ENCODE results near the gene ZC3H12C.
A peak's percentile ranks its signal among the peaks of the same experiment; 100 is the strongest.

Gene ZC3H12C

DNA sequence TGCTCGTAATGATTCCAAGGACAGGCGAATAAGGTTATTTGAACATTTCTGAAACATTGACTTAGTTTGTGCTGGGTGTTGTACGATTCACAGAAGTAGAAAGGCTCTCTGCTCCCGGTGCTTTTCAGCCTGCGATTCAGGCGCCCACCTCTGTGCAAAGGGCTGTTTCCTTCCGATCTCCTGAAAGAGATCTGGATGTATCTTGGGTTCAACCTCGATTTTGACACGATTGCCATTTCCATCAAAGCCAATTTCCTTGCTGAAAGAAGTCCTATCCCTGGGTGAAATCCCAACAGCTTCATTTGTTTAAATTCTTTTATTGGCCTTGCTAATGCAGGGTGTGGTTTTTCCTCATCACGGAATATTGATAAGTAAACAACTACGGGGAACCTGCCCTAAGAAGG lies 1.1 kb upstream of the ZC3H12C start:
- peak overlapping the region; percentile 94 for H3K4me3 ChIP-seq
- DNase-seq (ENCODE audit: low spot score): no peak
- peak overlapping the region; percentile 96 to 98 for H3K27ac ChIP-seq
- TF ChIP-seq, protein P1, sequence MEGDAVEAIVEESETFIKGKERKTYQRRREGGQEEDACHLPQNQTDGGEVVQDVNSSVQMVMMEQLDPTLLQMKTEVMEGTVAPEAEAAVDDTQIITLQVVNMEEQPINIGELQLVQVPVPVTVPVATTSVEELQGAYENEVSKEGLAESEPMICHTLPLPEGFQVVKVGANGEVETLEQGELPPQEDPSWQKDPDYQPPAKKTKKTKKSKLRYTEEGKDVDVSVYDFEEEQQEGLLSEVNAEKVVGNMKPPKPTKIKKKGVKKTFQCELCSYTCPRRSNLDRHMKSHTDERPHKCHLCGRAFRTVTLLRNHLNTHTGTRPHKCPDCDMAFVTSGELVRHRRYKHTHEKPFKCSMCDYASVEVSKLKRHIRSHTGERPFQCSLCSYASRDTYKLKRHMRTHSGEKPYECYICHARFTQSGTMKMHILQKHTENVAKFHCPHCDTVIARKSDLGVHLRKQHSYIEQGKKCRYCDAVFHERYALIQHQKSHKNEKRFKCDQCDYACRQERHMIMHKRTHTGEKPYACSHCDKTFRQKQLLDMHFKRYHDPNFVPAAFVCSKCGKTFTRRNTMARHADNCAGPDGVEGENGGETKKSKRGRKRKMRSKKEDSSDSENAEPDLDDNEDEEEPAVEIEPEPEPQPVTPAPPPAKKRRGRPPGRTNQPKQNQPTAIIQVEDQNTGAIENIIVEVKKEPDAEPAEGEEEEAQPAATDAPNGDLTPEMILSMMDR (IDR thresholded peaks at IDR 0.05): no peak

DNA sequence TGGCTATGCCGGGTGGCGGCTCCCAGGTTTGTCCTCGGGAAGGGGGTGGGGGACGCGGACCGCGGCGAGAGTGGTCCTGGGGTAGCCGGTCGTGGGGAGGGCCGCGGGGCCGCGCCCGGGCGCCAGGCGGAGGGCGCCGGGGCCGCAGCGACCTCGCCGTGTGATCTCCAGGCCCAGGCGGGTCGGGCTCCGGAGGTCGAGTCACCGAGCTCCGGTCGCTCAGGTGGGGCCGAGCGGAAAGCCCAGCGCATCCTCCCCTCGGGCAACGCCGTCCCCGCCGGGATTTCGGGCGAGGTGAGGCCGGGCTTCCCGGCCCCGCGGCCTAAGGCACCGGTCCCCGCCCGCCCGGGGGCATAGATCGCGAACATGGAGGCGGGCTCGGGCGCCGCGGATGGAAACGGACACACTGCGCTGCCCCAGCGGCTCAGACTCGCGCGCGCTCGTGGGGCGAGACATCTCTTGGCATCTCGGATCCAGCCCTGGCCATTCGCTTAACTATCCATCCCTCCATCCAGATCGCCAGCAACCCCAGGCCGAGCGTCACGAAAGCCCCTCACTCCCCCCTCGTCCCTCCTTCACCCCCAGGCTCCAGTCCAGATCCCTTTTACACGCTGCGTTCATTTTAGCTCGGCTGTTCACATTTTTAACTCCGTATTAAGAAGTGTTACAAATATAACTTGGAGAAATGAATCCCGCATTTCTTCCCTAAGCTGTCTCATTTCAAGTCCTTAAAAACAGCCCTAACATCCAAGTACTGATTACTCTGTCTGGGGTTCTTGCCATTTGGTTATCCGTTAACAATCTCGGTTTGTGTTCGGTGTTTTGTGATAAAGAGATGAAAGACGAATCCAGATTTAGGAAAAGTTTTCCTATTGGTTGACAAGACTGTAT lies 460 bp downstream of the ZC3H12C start:
- TF ChIP-seq, protein P1 (IDR thresholded peaks at IDR 0.05): no peak
- DNase-seq (ENCODE audit: low spot score): peak; percentile 80
- Histone ChIP-seq H3K27ac (peak overlapping the region; percentile 96 to 98), H3K4me3 (peak overlapping the region; percentile 94)

DNA sequence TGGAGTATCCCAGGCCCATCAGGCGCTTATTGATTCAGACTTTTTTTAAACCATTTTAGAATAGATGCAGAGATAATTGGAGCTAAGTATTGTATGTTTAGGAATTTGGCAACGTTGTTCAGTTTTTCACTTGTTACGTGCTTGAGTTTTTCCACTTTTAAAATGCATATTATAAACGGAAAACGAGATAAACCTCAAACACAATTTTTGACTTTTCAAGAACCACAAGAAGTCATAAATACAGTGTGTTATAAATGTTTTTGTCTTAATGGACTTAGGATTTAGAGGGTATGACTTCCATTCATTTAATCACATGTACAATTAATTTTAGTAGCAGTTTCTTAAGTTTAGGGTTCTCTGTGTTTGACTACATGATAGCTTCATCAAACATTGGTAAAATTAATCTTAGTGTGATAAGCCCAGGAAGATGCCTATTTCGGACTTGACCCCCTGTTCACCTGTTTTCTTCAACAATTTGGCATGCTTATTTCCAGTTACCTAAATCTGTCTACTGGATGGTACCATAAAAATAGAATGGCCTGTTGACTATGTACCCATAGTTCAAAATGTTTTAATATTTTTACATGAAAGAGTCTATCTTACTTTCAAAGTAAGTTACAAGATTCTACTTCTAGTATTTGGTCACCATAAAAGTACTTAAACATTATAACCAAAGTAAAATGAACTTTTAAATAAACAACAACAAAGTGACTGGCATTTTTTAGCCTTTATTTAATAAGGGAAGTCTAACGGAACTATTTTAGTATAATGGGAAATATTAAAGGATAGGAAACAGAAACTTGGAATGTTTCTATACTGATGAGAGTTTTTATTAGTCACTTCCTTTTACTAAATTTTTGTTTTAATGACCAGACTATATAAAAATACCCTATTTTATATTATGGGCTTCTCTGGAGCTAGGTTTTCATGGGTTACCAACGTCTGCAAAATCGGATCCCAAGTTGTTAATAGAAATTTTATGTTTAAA lies 1.4 kb downstream of the ZC3H12C start:
- H3K4me3 ChIP-seq: peak overlapping the region; percentile 94
- TF ChIP-seq, protein P1 (IDR thresholded peaks at IDR 0.05): no peak
- DNase-seq (ENCODE audit: low spot score): no peak
- peak overlapping the region; percentile 96 to 98 for H3K27ac ChIP-seq

DNA sequence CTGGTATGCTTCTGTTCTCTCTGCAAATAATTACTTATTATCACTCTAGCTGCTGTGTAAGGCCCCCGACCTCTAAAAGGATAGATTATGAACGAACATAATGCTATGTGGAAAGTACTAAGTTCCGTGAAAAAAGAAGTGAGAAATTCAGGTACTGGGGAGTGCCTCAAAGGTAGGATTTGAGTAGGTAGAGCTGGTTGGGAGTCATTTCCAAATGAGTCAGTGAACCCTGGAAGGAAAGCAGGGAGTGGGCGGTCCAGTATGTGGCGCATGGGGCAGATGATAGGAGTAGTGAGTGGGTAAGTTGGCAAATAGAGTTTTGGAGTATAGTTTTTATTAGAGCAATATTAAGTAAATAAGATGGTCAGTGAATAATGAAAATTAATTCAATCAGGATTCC lies 2.4 kb downstream of the ZC3H12C start:
- H3K27ac ChIP-seq: no peak overlapping the region
- TF ChIP-seq, protein P1 (IDR thresholded peaks at IDR 0.05): no peak
- no peak overlapping the region for H3K4me3 ChIP-seq
- DNase-seq (ENCODE audit: low spot score): no peak

DNA sequence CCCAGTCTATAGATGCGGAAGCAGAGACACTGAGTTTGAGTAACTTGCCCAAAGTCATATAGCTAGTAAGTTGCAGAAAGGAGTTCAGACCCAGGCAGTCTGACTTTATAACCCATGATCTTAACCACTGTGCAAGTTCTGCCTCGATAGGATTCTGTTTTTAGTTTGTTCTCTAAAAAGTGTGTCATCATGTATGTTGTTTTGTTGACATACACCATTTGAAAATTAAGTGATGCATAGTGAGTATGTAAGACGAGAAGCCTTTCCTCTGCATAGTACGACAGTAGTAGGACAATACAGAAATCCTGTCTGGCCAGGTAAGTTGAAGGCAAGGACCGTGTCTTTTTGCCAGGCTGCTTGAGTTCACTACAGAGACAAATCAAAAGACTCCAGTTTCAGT lies 3.3 kb downstream of the ZC3H12C start:
- H3K4me3 ChIP-seq: no peak overlapping the region
- DNase-seq (ENCODE audit: low spot score): no peak
- TF ChIP-seq, protein P1 (IDR thresholded peaks at IDR 0.05): no peak
- no peak overlapping the region for H3K27ac ChIP-seq

DNA sequence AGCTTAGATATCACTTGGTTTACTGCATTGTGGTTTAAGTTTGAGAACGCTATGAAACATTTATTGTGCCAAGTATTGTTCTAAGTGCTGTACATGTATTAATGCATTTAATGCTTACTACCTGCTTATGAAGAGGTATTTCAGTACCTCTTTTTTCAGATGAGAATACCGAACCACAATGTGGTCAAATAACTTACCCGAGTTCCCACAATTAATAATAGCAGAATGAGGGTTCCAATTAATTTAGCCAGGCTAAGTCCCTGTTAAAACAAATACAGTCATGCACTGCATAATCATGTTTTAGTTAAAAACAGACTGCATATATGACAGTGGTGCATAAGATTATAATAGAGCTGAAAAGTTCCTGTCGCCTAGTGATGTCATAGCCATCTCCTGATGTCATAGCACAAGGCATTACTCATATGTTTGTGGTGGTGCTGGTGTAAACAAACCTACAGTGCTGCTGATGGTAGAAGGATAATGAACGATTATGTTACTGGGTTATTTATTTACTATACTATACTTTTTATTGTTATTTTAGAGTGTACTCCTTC lies 4.3 kb downstream of the ZC3H12C start:
- no peak overlapping the region for H3K4me3 ChIP-seq
- TF ChIP-seq, protein P1 (IDR thresholded peaks at IDR 0.05): no peak
- H3K27ac ChIP-seq: no peak overlapping the region
- no peak for DNase-seq (ENCODE audit: low spot score)

Measured in coronary artery (tissue), 2 donors.